Measurements from ENCODE around the gene CYFIP1. TPM values are rescaled to one million over a fixed set of nuclear protein-coding genes. Genes with fewer than 3 reads are reported as not detected.

Gene CYFIP1
- polyA plus RNA-seq, 3 donors from 2014 or later: 3.4 to 5.6 (median 3.7) TPM

GRCh38 chr15:22827125-22827524 lies 153.0 kb downstream of the CYFIP1 start:
- Mint-ChIP-seq H3K9me3 (no peaks in the 10 kb centered on the region), H3K27me3 (ENCODE audit: low read depth in 3 of 3) (no peaks in the 10 kb centered on the region), H3K4me3 (no peak overlapping the region), H3K27ac (no peak overlapping the region), H3K4me1 (no peaks in the 10 kb centered on the region), H3K36me3 (peaks cover 18 to 32% (median 27%) of the 10 kb centered on the region in 3 donors)
- no peak for DNase-seq

- Mint-ChIP-seq H3K27ac (no peak overlapping the region), H3K27me3 (ENCODE audit: low read depth in 3 of 3) (no peaks in the 10 kb centered on the region), H3K36me3 (peaks cover 25 to 43% (median 37%) of the 10 kb centered on the region in 3 donors), H3K4me3 (no peak overlapping the region), H3K4me1 (no peaks in the 10 kb centered on the region), H3K9me3 (no peaks in the 10 kb centered on the region)
- no peak for DNase-seq
Measured at GRCh38 chr15:22823495-22824128, 156.6 kb downstream of the CYFIP1 start.

- Mint-ChIP-seq H3K4me1 (no peaks in the 10 kb centered on the region), H3K4me3 (no peak overlapping the region)
Measured at GRCh38 chr15:22819651-22820050, 160.5 kb downstream of the CYFIP1 start.

More at GRCh38 chr15:22819651-22820050, 160.5 kb downstream of the CYFIP1 start:
- no peak for DNase-seq
- H3K27ac Mint-ChIP-seq: no peak overlapping the region
- H3K9me3 Mint-ChIP-seq: no peaks in the 10 kb centered on the region
- H3K36me3 Mint-ChIP-seq: peaks cover 21 to 30% (median 24%) of the 10 kb centered on the region in 3 donors
- H3K27me3 Mint-ChIP-seq (ENCODE audit: low read depth in 3 of 3): no peaks in the 10 kb centered on the region

Other genes starting within 250 kb of the CYFIP1 start
- gene NIPA1, start 193.7 kb downstream of the CYFIP1 start, polyA plus RNA-seq: 1 to 10 TPM; 3.4 to 6.6 (median 5.2) TPM
- 10 to 100 TPM; 43.6 to 92.3 (median 81.9) TPM for gene NIPA2, start 141.7 kb downstream of the CYFIP1 start, polyA plus RNA-seq
- gene TUBGCP5, start 59.2 kb upstream of the CYFIP1 start, polyA plus RNA-seq: 1 to 10 TPM; 3.6 to 7.9 (median 4.8) TPM
- gene GOLGA6L1, start 156.5 kb upstream of the CYFIP1 start, polyA plus RNA-seq: not detected

All from immature natural killer cell (primary cell).